ENCODE data around the gene BEND5.

Gene BEND5

GRCh38 chr1:48772211-48772610 lies 4.5 kb downstream of the BEND5 start:
- in situ Hi-C loops (cut with MboI; ENCODE audit: low pct_unique_long_range_greater_than_20kb, low sequenced_read_pairs, unreplicated experiment), result no loop called here
- TF ChIP-seq, protein P1, sequence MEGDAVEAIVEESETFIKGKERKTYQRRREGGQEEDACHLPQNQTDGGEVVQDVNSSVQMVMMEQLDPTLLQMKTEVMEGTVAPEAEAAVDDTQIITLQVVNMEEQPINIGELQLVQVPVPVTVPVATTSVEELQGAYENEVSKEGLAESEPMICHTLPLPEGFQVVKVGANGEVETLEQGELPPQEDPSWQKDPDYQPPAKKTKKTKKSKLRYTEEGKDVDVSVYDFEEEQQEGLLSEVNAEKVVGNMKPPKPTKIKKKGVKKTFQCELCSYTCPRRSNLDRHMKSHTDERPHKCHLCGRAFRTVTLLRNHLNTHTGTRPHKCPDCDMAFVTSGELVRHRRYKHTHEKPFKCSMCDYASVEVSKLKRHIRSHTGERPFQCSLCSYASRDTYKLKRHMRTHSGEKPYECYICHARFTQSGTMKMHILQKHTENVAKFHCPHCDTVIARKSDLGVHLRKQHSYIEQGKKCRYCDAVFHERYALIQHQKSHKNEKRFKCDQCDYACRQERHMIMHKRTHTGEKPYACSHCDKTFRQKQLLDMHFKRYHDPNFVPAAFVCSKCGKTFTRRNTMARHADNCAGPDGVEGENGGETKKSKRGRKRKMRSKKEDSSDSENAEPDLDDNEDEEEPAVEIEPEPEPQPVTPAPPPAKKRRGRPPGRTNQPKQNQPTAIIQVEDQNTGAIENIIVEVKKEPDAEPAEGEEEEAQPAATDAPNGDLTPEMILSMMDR (IDR thresholded peaks at IDR 0.05; ENCODE audit: extremely low read depth, insufficient read depth, missing control alignments), result no peak
- DNase-seq (ENCODE audit: low spot score), result no peak

- DNase-seq (ENCODE audit: low spot score), result no peak
- TF ChIP-seq, protein P1 (IDR thresholded peaks at IDR 0.05; ENCODE audit: extremely low read depth, insufficient read depth, missing control alignments), result no peak
- in situ Hi-C loops (cut with MboI; ENCODE audit: low pct_unique_long_range_greater_than_20kb, low sequenced_read_pairs, unreplicated experiment), result no loop called here
These were observed 5.1 kb downstream of the BEND5 start for GRCh38 chr1:48771561-48771960.

DNA sequence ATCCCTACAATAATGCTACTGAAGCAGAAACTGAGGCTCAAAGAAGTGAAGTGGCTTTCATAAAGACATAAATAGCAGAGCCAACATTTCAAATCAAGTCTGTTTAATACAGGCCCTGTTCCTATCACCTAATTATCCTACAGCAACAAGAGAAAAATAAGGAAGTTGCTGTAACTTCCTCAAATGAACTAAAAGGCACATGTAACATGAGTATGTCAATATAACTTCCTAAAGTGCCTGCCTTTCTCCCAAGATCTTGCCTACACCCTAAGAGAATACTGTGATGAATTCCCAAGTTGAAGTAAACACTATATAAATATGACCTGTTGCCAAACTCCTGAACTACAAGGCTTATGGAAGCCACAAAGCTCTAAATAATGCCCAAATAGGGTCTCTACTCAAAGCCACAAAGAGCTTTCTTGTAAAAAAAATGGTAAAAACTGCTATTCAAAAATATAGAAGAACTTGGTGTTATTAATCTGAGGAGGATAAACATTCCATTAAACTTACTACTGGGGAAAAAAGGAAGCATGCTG lies 8.6 kb downstream of the BEND5 start:
- in situ Hi-C loops (cut with MboI; ENCODE audit: low pct_unique_long_range_greater_than_20kb, low sequenced_read_pairs, unreplicated experiment), result no loop called here

DNA sequence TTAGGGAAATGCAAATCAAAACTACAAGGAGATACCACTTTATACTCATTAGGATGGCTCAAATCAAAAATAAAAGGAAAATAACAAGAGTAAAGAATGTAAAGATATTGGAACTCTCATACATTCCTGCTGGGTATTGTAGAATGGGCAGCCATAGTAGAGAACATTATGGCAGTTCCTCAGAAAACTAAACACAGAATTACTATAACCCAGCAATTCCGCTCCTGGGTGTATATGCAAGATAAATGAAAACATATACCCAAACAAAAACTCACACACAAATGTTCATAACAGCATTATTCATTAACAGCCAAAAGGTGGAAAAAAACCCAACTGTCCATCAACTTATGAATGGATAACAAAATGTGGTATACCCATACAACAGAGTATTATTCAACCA lies 11.4 kb downstream of the BEND5 start:
- in situ Hi-C loops (cut with MboI; ENCODE audit: low pct_unique_long_range_greater_than_20kb, low sequenced_read_pairs, unreplicated experiment), result no loop called here

More for the DNA sequence above, 8.6 kb downstream of the BEND5 start:
- TF ChIP-seq, protein P1 (IDR thresholded peaks at IDR 0.05; ENCODE audit: extremely low read depth, insufficient read depth, missing control alignments), result no peak
- DNase-seq (ENCODE audit: low spot score), result no peak

GRCh38 chr1:48761986-48762385 lies 14.7 kb downstream of the BEND5 start:
- TF ChIP-seq, protein P1 (IDR thresholded peaks at IDR 0.05; ENCODE audit: extremely low read depth, insufficient read depth, missing control alignments), result no peak
- in situ Hi-C loops (cut with MboI; ENCODE audit: low pct_unique_long_range_greater_than_20kb, low sequenced_read_pairs, unreplicated experiment), result no loop called here
- no peak for DNase-seq (ENCODE audit: low spot score)

More for the DNA sequence above, 11.4 kb downstream of the BEND5 start:
- TF ChIP-seq, protein P1 (IDR thresholded peaks at IDR 0.05; ENCODE audit: extremely low read depth, insufficient read depth, missing control alignments), result no peak
- DNase-seq (ENCODE audit: low spot score), result no peak

- TF ChIP-seq, protein P1 (IDR thresholded peaks at IDR 0.05; ENCODE audit: extremely low read depth, insufficient read depth, missing control alignments), result no peak
These were observed 15.3 kb downstream of the BEND5 start for GRCh38 chr1:48761411-48761810.

More at GRCh38 chr1:48761411-48761810, 15.3 kb downstream of the BEND5 start:
- no peak for DNase-seq (ENCODE audit: low spot score)
- in situ Hi-C loops (cut with MboI; ENCODE audit: low pct_unique_long_range_greater_than_20kb, low sequenced_read_pairs, unreplicated experiment), result no loop called here

All from GM13977 (cell line).